ELF-1 (cell line): ENCODE results near the gene PANK4.

Source experiments
- DNase-seq: peaks from one replicate; pipeline ENCODE4 v3.0.0-alpha.2; 2016; ENCODE audit warnings: low read depth, low spot score

Gene PANK4

GRCh38 chr1:2544875-2545640 lies 18.7 kb upstream of the PANK4 start:
- DNase-seq = no peak

GRCh38 chr1:2544093-2544874 lies 17.9 kb upstream of the PANK4 start:
- DNase-seq = peak; percentile 41

GRCh38 chr1:2543543-2544092 lies 17.2 kb upstream of the PANK4 start:
- DNase-seq = peak; percentile 37

GRCh38 chr1:2542246-2542915 lies 16.0 kb upstream of the PANK4 start:
- DNase-seq = no peak

- DNase-seq = no peak
Observed at GRCh38 chr1:2541619-2542245, 15.3 kb upstream of the PANK4 start.

- no peak for DNase-seq
Observed at GRCh38 chr1:2540816-2541492, 14.6 kb upstream of the PANK4 start.

- peak; percentile 76 for DNase-seq
Observed at GRCh38 chr1:2539312-2539907, 13.0 kb upstream of the PANK4 start.

DNA sequence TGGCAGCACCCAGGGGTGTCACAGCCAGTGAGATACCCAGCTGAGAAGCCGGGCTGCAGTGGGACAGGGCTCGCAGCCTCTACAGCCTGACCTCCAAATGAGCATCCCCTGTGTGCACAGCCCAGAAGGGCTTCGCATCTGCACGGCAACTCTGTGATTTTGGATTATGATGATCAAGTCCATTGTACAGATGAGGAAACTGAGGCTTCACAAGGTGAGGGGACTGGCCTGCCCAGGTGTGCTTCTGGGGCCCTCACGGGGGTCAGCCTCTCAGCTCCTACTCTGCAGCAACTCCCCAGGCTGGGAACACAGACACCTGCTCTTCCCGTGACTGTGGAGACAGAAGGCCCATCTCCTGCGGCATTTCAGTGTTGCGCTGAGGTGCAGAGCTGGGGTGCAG lies 12.5 kb upstream of the PANK4 start:
- DNase-seq = no peak

DNA sequence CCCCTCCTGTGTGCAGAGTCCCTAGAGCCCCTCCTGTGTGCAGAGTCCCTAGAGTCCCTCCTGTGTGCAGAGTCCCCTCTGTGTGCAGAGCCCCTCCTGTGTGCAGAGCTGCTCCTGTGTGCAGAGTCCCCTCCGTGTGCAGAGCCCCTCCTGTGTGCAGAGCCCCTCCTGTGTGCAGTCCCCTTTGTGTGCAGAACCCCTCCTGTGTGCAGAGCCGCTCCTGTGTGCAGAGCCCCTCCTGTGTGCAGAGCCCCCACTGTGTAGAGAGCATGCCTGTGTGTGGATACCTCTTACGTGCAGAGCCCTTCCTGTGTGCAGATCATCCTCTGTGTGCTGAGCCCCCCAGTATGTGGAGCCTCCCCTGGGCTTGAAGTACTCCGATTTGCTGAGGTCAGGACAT lies 12.0 kb upstream of the PANK4 start:
- no peak for DNase-seq

GRCh38 chr1:2537784-2538115 lies 11.4 kb upstream of the PANK4 start:
- no peak for DNase-seq

- DNase-seq = no peak
Observed at GRCh38 chr1:2535981-2536380, 9.6 kb upstream of the PANK4 start.

GRCh38 chr1:2535455-2535854 lies 9.1 kb upstream of the PANK4 start:
- no peak for DNase-seq

- peak; percentile 69 for DNase-seq
Observed at GRCh38 chr1:2534687-2535441, 8.5 kb upstream of the PANK4 start.

- no peak for DNase-seq
Observed at GRCh38 chr1:2534315-2534686, 7.9 kb upstream of the PANK4 start.

DNA sequence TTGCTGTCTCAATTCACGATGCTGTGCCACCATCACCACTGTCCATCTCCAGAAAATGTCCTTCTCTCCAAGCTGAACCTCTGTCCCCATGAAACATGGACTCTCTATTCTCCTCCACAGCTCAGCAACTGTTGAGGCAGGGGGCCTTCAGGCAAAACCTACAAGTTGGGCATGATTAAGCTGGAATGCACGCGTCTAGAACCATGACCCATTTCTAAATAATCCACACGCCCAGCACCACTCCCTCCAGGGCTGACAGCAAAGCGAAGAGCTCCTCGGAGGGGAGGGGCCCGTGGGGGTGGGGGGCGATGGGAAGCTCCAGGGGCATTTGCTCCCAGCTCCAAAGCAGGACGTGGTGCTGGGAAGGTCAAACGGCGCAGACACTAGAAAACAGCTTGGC lies 7.0 kb upstream of the PANK4 start:
- no peak for DNase-seq

- no peak for DNase-seq
Observed at GRCh38 chr1:2532485-2533160, 6.2 kb upstream of the PANK4 start.

GRCh38 chr1:2530513-2531361 lies 4.3 kb upstream of the PANK4 start:
- DNase-seq = no peak

DNA sequence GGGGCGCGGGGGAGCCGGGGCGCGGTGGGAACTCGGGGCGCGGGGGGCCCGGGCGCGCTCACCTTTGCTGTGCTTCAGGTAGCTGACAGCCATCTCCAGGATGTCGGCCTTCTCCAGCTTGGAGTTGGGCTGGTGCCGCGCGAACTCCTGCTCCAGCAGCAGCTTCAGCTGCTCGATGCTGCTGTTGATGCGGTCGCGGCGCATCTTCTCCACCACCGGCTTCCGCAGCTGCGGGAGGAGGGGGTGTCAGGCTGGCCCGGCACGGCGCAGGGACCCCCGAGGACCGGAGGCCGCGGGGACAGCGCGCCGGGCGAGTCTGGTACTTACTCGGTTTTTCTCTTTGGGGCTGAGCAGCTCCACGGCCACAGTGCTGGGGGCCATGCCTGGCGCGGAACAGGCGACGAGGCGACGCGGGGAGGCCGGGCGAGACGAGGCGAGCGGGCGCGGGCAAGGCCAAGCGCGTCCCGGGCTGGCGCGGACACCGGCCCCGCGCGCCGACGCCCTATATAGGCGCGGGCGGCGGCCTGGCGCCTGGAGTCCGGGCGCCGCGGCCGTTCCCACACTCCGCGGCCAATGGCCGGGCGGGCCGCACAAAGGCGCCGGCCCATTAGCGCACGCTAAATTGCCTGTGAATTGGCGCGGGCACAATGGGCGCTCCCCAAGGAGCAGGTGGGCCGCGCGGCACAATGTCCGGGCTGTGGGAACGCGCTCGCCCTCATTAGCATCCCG lies 3.6 kb upstream of the PANK4 start, which contains the start of gene HES5:
Gene HES5, minus strand, starts transcription at position 480 of the 729 bp plus-strand sequence. Its CDS starts 99 bp downstream, at position 381.
- DNase-seq = no peak
